GM12874 (cell line): ENCODE measurements around the gene DOCK2.

Experiments used
- CTCF ChIP-seq: IDR thresholded peaks from 2 replicates; pipeline ENCODE4 v1.5.1; 2011; ENCODE audit warnings: low read depth, mild to moderate bottlenecking, control low read depth, low read length, moderate library complexity; ENCODE audit not compliant: insufficient read depth

Gene DOCK2

GRCh38 chr5:169637085-169637548 lies at the start of gene DOCK2:
Gene DOCK2 (plus strand): TSS chr5:169637275. CDS start chr5:169637327, 52 bp downstream.
- TF ChIP-seq CTCF = no peak

GRCh38 chr5:169590602-169591001 lies 46.5 kb upstream of the DOCK2 start:
- TF ChIP-seq CTCF = no peak

GRCh38 chr5:169591636-169592035 lies 45.4 kb upstream of the DOCK2 start:
- TF ChIP-seq CTCF = no peak

- no peak for TF ChIP-seq CTCF
Measured at GRCh38 chr5:169592937-169593650, 44.0 kb upstream of the DOCK2 start.

- no peak for TF ChIP-seq CTCF
Measured at GRCh38 chr5:169595172-169595820, 41.8 kb upstream of the DOCK2 start.

GRCh38 chr5:169599451-169599850 lies 37.6 kb upstream of the DOCK2 start:
- no peak for TF ChIP-seq CTCF

- no peak for TF ChIP-seq CTCF
Measured at GRCh38 chr5:169602535-169602934, 34.5 kb upstream of the DOCK2 start.
